ENCODE measurements around the gene HMGA1. TPM values are rescaled to one million over a fixed set of nuclear protein-coding genes. Genes with fewer than 3 reads are reported as not detected.
"Not testable (repeated sequence)": the region's sequence is repeated elsewhere in the genome, so short reads cannot be mapped to it uniquely, and the experiment has no call there.

HMGA1 gene
- total RNA-seq, 4 donors from 2014 or later: 0.51 to 24.4 (median 13.5) TPM

DNA sequence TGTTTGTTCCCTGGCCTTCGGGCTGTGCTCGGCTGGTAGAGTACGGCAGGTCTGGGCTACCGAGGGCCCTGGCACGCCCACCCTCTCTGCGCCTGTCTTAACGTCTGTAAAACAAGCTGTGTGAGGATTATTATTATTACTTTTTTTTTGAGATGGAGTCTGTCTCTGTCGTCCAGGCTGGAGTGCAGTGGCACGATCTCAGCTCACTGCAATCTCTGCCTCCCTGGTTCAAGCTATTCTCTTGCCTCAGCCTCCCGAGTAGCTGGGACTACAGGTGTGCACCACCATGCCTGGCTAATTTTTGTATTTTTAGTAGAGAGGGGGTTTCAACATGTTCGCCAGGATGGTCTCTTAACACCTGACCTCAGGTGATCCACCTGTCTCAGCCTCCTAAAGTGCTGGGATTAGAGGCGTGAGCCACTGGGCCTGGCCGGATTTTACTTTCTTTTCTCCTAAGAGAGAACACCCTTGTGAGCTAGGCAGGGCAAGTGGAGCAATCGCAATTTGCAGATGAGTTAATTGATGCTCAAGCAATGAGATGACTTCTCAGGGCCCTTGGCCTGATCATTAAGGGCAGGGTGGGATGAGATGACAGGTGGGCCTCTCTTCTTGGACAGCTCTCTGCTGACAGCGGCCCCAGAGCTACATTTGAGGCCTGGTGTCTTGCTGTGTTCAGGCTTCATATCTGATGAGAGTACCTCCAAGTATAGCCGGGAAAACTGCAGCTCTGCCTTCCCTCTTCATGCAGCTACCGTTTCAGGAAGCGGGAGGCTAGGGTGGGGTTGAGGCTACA, 13.0 kb downstream of the HMGA1 start:
- DNase-seq: no peak
- Histone ChIP-seq H3K36me3 (no peaks in the 10 kb centered on the region), H3K4me1 (peaks cover 1 to 4% of the 10 kb centered on the region in 2 donors), H3K27ac (peak overlapping the region; percentile 92 to 95), H3K4me3 (peak overlapping the region; percentile 84 to 91), H3K9me3 (no peaks in the 10 kb centered on the region), H3K27me3 (no peaks in the 10 kb centered on the region)
- TF ChIP-seq POLR2A (IDR thresholded peaks at IDR 0.05): no peak
- TF ChIP-seq, protein P1, sequence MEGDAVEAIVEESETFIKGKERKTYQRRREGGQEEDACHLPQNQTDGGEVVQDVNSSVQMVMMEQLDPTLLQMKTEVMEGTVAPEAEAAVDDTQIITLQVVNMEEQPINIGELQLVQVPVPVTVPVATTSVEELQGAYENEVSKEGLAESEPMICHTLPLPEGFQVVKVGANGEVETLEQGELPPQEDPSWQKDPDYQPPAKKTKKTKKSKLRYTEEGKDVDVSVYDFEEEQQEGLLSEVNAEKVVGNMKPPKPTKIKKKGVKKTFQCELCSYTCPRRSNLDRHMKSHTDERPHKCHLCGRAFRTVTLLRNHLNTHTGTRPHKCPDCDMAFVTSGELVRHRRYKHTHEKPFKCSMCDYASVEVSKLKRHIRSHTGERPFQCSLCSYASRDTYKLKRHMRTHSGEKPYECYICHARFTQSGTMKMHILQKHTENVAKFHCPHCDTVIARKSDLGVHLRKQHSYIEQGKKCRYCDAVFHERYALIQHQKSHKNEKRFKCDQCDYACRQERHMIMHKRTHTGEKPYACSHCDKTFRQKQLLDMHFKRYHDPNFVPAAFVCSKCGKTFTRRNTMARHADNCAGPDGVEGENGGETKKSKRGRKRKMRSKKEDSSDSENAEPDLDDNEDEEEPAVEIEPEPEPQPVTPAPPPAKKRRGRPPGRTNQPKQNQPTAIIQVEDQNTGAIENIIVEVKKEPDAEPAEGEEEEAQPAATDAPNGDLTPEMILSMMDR (IDR thresholded peaks at IDR 0.05): no peak
- intact Hi-C loops (cut with DNase I; ENCODE audit: low total_unique reads): loop anchor here (5.0 kb wide), 2 partner anchors 143 to 168 kb away; partner anchors contain the start of gene NUDT3

DNA sequence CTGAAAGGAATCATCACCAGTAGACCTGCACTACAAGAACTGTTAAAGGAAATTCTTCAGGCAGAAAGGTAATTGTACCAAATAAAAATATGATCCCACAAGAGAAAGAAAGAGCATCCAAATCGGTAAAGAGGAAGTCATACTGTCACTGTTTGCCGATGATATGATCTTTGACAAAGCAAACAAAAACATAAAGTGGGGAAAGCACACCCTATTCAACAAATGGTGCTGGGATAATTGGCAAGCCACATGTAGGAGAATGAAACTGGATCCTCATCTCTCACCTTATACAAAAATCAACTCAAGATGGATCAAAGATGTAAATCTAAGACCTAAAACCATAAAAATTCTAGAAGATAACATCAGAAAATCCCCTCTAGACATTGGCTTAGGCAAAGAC, 15.7 kb downstream of the HMGA1 start:
- H3K36me3 ChIP-seq; H3K27ac ChIP-seq; intact Hi-C loops (cut with DNase I; ENCODE audit: low total_unique reads); H3K27me3 ChIP-seq; H3K9me3 ChIP-seq; DNase-seq; H3K4me1 ChIP-seq; H3K4me3 ChIP-seq: not testable (repeated sequence)

DNA sequence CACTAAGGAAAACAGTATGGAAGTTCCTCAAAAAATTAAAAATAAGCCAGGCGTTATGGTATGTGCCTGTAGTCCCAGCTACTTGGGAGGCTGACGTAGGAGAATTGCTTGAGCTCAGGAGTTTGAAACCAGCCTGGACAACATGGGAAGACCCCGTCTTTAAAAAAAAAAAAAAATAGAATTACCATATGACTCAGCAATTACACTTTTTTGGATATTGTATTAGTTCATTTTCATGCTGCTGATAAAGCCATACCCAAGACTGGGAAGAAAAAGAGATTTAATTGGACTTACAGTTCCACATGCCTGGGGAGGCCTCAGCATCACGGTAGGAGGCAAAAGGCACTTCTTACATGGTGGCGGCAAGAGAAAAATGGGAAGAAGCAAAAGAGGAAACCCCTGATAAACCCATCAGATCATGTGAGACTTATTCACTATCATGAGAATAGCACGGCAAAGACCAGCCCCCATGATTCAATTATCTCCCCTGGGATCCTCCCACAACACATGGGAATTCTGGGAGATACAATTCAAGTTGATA, 22.9 kb downstream of the HMGA1 start:
- Histone ChIP-seq H3K36me3 (no peaks in the 10 kb centered on the region), H3K9me3 (no peaks in the 10 kb centered on the region), H3K27me3 (no peaks in the 10 kb centered on the region), H3K4me3 (no peak overlapping the region), H3K27ac (no peak overlapping the region), H3K4me1 (no peaks in the 10 kb centered on the region)
- intact Hi-C loops (cut with DNase I; ENCODE audit: low total_unique reads): no loop called here
- no peak for TF ChIP-seq POLR2A (IDR thresholded peaks at IDR 0.05)
- TF ChIP-seq, protein P1 (IDR thresholded peaks at IDR 0.05): no peak
- no peak for DNase-seq

DNA sequence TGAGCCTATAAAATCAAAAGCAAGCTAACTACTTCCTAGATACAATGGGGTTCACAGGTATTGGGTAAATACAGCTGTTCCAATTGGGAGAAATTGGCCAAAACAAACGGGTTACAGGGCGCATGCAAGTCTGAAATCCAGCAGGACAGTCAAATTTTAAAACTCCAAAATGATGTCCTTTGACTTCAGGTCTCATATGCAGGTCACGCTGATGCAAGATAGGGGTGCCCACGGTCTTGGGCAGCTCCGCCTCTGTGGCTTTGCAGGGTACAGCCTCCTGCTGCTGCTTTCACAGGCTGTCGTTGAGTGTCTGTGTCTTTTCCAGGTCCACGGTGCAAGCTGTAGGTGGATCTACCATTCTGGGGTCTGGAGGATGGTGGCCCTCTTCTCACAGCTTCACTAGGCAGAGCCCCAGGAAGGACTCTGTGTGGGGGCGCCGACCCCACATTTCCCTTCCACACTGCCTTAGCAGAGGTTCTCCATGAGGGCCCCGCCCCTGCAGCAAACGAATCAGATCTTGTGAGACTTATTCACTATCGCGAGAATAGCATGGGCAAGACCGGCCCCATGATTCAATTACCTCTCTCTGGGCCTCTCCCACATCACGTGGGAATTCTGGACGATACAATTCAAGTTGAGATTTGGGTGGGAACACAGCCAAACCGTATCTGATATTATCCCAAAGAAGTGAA, 24.0 kb downstream of the HMGA1 start:
- Histone ChIP-seq H3K36me3 (no peaks in the 10 kb centered on the region), H3K27ac (no peak overlapping the region), H3K27me3 (no peaks in the 10 kb centered on the region), H3K4me1 (no peaks in the 10 kb centered on the region), H3K4me3 (no peak overlapping the region), H3K9me3 (no peaks in the 10 kb centered on the region)
- no peak for DNase-seq
- TF ChIP-seq, protein P1 (IDR thresholded peaks at IDR 0.05): no peak
- TF ChIP-seq POLR2A (IDR thresholded peaks at IDR 0.05): no peak
- intact Hi-C loops (cut with DNase I; ENCODE audit: low total_unique reads): no loop called here

DNA sequence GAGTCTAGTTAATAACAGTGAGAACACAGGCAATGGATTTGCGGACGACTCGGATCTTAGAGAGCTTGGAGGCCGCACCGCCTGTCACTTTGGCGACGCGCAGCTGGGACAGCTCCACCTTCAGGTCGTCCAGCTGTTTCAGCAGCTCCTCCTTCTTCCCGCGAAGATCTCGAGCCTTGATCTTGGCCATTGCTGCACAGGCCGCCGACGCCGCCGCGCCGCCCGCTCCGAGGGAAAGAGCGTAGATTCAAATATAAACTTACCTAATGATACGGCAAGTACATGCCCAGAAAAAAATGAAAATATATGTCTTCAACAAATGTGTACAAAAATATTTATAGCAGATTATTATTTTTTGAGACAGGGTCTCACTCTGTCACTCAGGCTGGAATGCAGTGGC, 26.8 kb downstream of the HMGA1 start:
- H3K27ac ChIP-seq; DNase-seq; H3K9me3 ChIP-seq; H3K4me3 ChIP-seq; H3K4me1 ChIP-seq; H3K27me3 ChIP-seq; intact Hi-C loops (cut with DNase I; ENCODE audit: low total_unique reads); H3K36me3 ChIP-seq: not testable (repeated sequence)

DNA sequence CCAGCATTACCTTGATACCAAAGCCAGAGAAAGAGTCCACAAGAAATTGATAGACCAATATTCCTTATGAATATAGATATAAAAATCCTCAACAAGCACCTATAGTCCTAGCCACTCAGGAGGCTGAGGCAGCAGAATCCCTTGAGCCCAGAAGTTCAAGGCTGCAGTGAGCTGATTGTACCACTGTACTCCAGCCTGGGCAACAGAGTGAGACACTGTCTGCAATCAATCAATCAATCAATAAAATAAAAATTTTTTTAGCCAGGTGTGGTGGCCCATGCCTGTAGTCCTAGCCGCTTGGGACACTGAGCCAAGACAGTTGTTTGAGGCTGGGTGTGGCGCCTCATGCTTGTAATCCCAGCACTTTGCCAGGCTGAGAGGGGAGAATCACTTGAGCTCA, 31.1 kb downstream of the HMGA1 start:
- Histone ChIP-seq H3K27ac (no peak overlapping the region), H3K4me3 (no peak overlapping the region), H3K27me3 (no peaks in the 10 kb centered on the region), H3K4me1 (no peaks in the 10 kb centered on the region), H3K9me3 (no peaks in the 10 kb centered on the region), H3K36me3 (no peaks in the 10 kb centered on the region)
- intact Hi-C loops (cut with DNase I; ENCODE audit: low total_unique reads): no loop called here
- no peak for DNase-seq
- TF ChIP-seq POLR2A (IDR thresholded peaks at IDR 0.05): no peak
- TF ChIP-seq, protein P1 (IDR thresholded peaks at IDR 0.05): no peak

DNA sequence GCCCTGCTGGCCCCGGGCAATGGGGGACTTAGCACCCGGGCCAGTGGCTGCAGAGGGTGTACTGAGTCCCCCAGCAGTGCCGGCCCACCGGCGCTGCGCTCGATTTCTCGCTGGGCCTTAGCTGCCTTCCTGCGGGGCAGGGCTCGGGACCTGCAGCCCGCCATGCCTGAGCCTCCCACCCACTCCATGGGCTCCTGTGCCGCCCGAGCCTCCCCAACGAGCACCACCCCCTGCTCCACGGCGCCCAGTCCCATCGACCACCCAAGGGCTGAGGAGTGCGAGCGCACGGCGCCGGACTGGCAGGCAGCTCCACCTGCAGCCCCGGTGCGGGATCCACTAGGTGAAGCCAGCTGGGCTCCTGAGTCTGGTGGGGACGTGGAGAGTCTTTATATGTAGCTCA, 32.5 kb downstream of the HMGA1 start:
- H3K4me3 ChIP-seq; H3K4me1 ChIP-seq; H3K9me3 ChIP-seq; H3K36me3 ChIP-seq; H3K27ac ChIP-seq; DNase-seq; intact Hi-C loops (cut with DNase I; ENCODE audit: low total_unique reads); H3K27me3 ChIP-seq: not testable (repeated sequence)

DNA sequence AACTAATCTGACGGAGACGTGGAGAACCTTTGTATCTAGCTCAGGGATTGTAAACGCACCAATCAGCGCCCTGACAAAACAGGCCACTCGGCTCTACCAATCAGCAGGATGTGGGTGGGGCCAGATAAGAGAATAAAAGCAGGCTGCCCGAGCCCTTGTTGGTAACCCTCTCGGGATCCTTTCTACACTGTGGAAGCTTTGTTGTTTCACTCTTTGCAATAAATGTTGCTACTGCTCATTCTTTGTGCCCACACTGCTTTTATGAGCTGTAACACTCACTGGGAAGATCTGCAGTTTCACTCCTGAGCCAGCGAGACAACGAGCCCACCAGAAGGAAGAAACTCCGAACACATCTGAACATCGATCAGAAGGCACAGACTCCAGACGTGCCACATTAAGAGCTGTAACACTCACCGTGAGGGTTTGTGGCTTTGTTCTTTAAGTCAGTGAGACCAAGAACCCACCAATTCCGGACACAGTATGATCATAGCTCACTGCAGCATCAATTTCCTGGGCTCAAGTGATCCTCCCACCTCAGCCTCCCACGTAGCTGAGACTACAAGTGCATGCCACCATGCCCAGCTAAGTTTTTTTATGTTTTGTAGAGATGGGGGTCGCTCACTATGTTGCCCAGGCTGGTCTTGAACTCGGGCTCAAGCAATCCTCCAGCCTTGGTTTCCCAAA, 33.1 kb downstream of the HMGA1 start:
- H3K4me1 ChIP-seq; H3K36me3 ChIP-seq; H3K9me3 ChIP-seq; intact Hi-C loops (cut with DNase I; ENCODE audit: low total_unique reads); H3K27ac ChIP-seq; DNase-seq; H3K27me3 ChIP-seq; H3K4me3 ChIP-seq: not testable (repeated sequence)

All from uterus (tissue), 4 donors.